Breast epithelium (tissue), 4 donors: ENCODE data around the gene NTNG1. TPM values are rescaled to one million over a fixed set of nuclear protein-coding genes. Genes with fewer than 3 reads are reported as not detected.

ENCODE experiments used
- DNase-seq, 2 donors: peaks; one replicate each; pipeline ENCODE4 v3.0.0-alpha.2; 2019; ENCODE audit warnings: low spot score in 2 of 2
- H3K27ac ChIP-seq, 2 donors: fragments of 200-600 bp; sonication (generic) in 1 of 2; one replicate each; pipeline ENCODE4 v1.5.1; 2016 to 2019; ENCODE audit warnings: mild to moderate bottlenecking in 1 of 2
- H3K27me3 ChIP-seq, 2 donors: fragments of 200-600 bp; sonication (generic) in 1 of 2; one replicate each; pipeline versions ENCODE4 v1.5.1 to v1.6.0; 2017 to 2019; ENCODE audit warnings: control low read depth in 1 of 2, mild to moderate bottlenecking in 1 of 2
- H3K36me3 ChIP-seq: fragments of 200-600 bp; one replicate; pipeline ENCODE4 v1.5.1; 2019
- H3K4me1 ChIP-seq, 2 donors: fragments of 200-600 bp; sonication (generic); one replicate each; pipeline ENCODE4 v1.5.1; 2016 to 2019; ENCODE audit warnings: control low read depth in 1 of 2
- H3K4me3 ChIP-seq, 3 donors: fragments of 200-600 bp; sonication (generic); 1 replicate in 2 of 3; 2 replicates in 1 of 3; pipeline ENCODE4 v1.5.1; 2016 to 2019; ENCODE audit warnings: mild to moderate bottlenecking in 3 of 3, moderate library complexity in 2 of 3
- H3K9me3 ChIP-seq, 2 donors: fragments of 200-600 bp; sonication (generic) in 1 of 2; one replicate each; pipeline ENCODE4 v1.5.1; 2016 to 2019; ENCODE audit warnings: control low read depth in 1 of 2
- CTCF ChIP-seq, 3 donors: fragments of 450-650 bp; IDR thresholded peaks; one replicate each; pipeline ENCODE4 v1.5.1; 2016 to 2017; ENCODE audit warnings: antibody characterized with exemption in 3 of 3, mild to moderate bottlenecking in 3 of 3, moderate library complexity in 3 of 3
- POLR2A ChIP-seq: fragments of 450-650 bp; IDR thresholded peaks from one replicate; pipeline ENCODE4 v1.6.1; 2016; ENCODE audit warnings: antibody characterized with exemption, mild to moderate bottlenecking, moderate library complexity
- POLR2AphosphoS5 ChIP-seq, 3 donors: sonication (generic); formaldehyde crosslinking; IDR thresholded peaks; one replicate each; pipeline ENCODE4 v1.6.1; 2017; ENCODE audit warnings: antibody characterized with exemption in 3 of 3
- intact Hi-C: fragments of 100-400 bp; cut with DNase I; formaldehyde crosslinking; loops from one replicate; pipeline ENCODE4 v1.15.1; 2023; ENCODE audit warnings: low total_unique reads
- total RNA-seq, 3 donors: library from RNA; depleted of rRNA; stranded (reverse); fragments of >200 nt; gene quantifications; one replicate each; pipeline ENCODE4 v1.1.0, GENCODE V29; 2016

Gene NTNG1
- total RNA-seq, 3 donors from 2014 or later = 0.32 to 5.7 (median 0.98) TPM

GRCh38 chr1:107243461-107243860, 102.6 kb downstream of the NTNG1 start:
- Histone ChIP-seq H3K27ac (no peak overlapping the region), H3K36me3 (no peaks in the 10 kb centered on the region), H3K9me3 (no peaks in the 10 kb centered on the region), H3K27me3 (peaks cover 0 to 3% of the 10 kb centered on the region in 2 donors), H3K4me1 (no peaks in the 10 kb centered on the region), H3K4me3 (no peak overlapping the region)
- DNase-seq = no peak
- TF ChIP-seq POLR2A (no peak), CTCF (IDR thresholded peaks at IDR 0.05) (no peak), POLR2AphosphoS5 (IDR thresholded peaks at IDR 0.05) (no peak)
- intact Hi-C loops = no loop called here

GRCh38 chr1:107244709-107245500, 104.1 kb downstream of the NTNG1 start:
- no peaks in the 10 kb centered on the region for H3K4me1 ChIP-seq
- H3K27ac ChIP-seq = no peak overlapping the region
- H3K27me3 ChIP-seq = peaks cover 0 to 3% of the 10 kb centered on the region in 2 donors
- H3K9me3 ChIP-seq = no peaks in the 10 kb centered on the region
- H3K36me3 ChIP-seq = no peaks in the 10 kb centered on the region
- TF ChIP-seq POLR2AphosphoS5 (IDR thresholded peaks at IDR 0.05) (no peak), POLR2A (no peak), CTCF (IDR thresholded peaks at IDR 0.05) (no peak)
- no peak for DNase-seq
- intact Hi-C loops = no loop called here
- no peak overlapping the region for H3K4me3 ChIP-seq

GRCh38 chr1:107246775-107247345, 106.0 kb downstream of the NTNG1 start:
- Histone ChIP-seq H3K27ac (no peak overlapping the region), H3K4me1 (no peaks in the 10 kb centered on the region), H3K36me3 (no peaks in the 10 kb centered on the region), H3K4me3 (no peak overlapping the region), H3K9me3 (no peaks in the 10 kb centered on the region), H3K27me3 (peaks cover 0 to 3% of the 10 kb centered on the region in 2 donors)
- TF ChIP-seq CTCF (IDR thresholded peaks at IDR 0.05) = no peak
- no peak for TF ChIP-seq POLR2A
- TF ChIP-seq POLR2AphosphoS5 (IDR thresholded peaks at IDR 0.05) = no peak
- no peak for DNase-seq
- intact Hi-C loops = no loop called here

- DNase-seq = no peak
- intact Hi-C loops = no loop called here
- H3K36me3 ChIP-seq = no peaks in the 10 kb centered on the region
- H3K27me3 ChIP-seq = peaks cover 0 to 3% of the 10 kb centered on the region in 2 donors
- no peaks in the 10 kb centered on the region for H3K4me1 ChIP-seq
- no peak overlapping the region for H3K27ac ChIP-seq
- no peak overlapping the region for H3K4me3 ChIP-seq
- H3K9me3 ChIP-seq = no peaks in the 10 kb centered on the region
- TF ChIP-seq POLR2AphosphoS5 (IDR thresholded peaks at IDR 0.05) (no peak), CTCF (IDR thresholded peaks at IDR 0.05) (no peak), POLR2A (no peak)
Measured at GRCh38 chr1:107247679-107248078, 106.8 kb downstream of the NTNG1 start.

- no peaks in the 10 kb centered on the region for H3K36me3 ChIP-seq
- H3K27ac ChIP-seq = no peak overlapping the region
- DNase-seq = no peak
- H3K9me3 ChIP-seq = no peaks in the 10 kb centered on the region
- H3K4me1 ChIP-seq = no peaks in the 10 kb centered on the region
- no peaks in the 10 kb centered on the region for H3K27me3 ChIP-seq
- H3K4me3 ChIP-seq = no peak overlapping the region
- intact Hi-C loops = no loop called here
- TF ChIP-seq POLR2AphosphoS5 (IDR thresholded peaks at IDR 0.05) (no peak), POLR2A (no peak), CTCF (IDR thresholded peaks at IDR 0.05) (no peak)
Measured at GRCh38 chr1:107250169-107250568, 109.3 kb downstream of the NTNG1 start.
